ENCODE measurements around the gene ACAA2. TPM values are rescaled to one million over a fixed set of nuclear protein-coding genes. Genes with fewer than 3 reads are reported as not detected.
"Not testable (repeated sequence)": the region's sequence is repeated elsewhere in the genome, so short reads cannot be mapped to it uniquely, and the experiment has no call there.

The ACAA2 gene
- polyA plus RNA-seq, 1 experiment: 14.1 TPM

- Histone ChIP-seq H3K36me3 (ENCODE audit: control insufficient read depth, insufficient read depth, low read length) (no peaks in the 10 kb centered on the region), H3K4me3 (ENCODE audit: low read depth, low read length) (peak overlapping the region; percentile 91), H3K27me3 (ENCODE audit: control insufficient read depth, insufficient read depth, low read length) (no peaks in the 10 kb centered on the region)
- ChIA-PET CTCF (no interaction called here), POLR2A (no interaction called here)
- no peak for DNase-seq (ENCODE audit: low read depth)
- TF ChIP-seq, protein P1, sequence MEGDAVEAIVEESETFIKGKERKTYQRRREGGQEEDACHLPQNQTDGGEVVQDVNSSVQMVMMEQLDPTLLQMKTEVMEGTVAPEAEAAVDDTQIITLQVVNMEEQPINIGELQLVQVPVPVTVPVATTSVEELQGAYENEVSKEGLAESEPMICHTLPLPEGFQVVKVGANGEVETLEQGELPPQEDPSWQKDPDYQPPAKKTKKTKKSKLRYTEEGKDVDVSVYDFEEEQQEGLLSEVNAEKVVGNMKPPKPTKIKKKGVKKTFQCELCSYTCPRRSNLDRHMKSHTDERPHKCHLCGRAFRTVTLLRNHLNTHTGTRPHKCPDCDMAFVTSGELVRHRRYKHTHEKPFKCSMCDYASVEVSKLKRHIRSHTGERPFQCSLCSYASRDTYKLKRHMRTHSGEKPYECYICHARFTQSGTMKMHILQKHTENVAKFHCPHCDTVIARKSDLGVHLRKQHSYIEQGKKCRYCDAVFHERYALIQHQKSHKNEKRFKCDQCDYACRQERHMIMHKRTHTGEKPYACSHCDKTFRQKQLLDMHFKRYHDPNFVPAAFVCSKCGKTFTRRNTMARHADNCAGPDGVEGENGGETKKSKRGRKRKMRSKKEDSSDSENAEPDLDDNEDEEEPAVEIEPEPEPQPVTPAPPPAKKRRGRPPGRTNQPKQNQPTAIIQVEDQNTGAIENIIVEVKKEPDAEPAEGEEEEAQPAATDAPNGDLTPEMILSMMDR (IDR thresholded peaks at IDR 0.05; ENCODE audit: insufficient read depth, low read depth, low read length): no peak
These were observed 339 bp downstream of the ACAA2 start for GRCh38 chr18:49813069-49813318.

DNA sequence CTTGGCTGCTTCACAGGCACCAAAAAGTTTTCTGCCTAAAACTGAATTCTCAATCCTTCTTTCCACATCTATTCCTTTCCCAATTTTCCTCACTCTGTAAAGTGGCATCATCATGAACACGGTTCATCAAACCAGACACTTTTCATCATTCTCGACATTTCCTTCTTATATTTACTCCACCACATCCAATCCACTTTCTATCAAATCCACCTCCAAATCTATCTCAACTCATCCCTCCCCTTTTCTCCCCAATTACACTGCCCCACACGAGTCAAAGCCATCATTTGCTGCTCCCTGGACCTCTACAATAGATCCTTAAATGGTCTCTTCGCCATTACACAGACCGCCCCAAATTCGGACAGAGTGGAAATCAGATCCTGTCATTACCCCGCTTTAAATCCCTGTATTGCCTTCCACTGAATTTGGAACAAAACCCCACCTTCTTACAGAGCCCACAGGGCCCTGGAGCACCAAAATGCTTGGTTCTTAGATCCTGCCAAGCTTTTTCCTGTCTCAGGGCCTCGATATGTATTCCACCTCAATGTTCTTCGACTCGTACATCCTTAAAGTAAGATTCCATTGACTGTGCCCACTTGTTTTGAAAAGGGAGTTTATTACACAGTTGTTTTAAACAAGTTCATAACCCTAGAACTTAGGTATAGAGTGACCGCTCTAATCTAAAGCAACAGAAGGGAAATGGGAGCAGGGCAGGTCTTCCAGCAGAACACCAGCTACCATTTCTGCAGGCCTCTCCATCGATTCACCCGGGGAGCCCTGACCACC is 856 bp downstream of the ACAA2 start:
- ChIA-PET POLR2A (no interaction called here), CTCF (interaction anchor here (0.9 kb wide), 1 partner anchor 46 kb away, joined by 3 read pairs; no protein-coding TSS in a partner anchor)
- Histone ChIP-seq H3K4me3 (ENCODE audit: low read depth, low read length) (peak overlapping the region; percentile 91), H3K27me3 (ENCODE audit: control insufficient read depth, insufficient read depth, low read length) (no peaks in the 10 kb centered on the region), H3K36me3 (ENCODE audit: control insufficient read depth, insufficient read depth, low read length) (no peaks in the 10 kb centered on the region)
- no peak for DNase-seq (ENCODE audit: low read depth)
- TF ChIP-seq, protein P1 (IDR thresholded peaks at IDR 0.05; ENCODE audit: insufficient read depth, low read depth, low read length): no peak

DNA sequence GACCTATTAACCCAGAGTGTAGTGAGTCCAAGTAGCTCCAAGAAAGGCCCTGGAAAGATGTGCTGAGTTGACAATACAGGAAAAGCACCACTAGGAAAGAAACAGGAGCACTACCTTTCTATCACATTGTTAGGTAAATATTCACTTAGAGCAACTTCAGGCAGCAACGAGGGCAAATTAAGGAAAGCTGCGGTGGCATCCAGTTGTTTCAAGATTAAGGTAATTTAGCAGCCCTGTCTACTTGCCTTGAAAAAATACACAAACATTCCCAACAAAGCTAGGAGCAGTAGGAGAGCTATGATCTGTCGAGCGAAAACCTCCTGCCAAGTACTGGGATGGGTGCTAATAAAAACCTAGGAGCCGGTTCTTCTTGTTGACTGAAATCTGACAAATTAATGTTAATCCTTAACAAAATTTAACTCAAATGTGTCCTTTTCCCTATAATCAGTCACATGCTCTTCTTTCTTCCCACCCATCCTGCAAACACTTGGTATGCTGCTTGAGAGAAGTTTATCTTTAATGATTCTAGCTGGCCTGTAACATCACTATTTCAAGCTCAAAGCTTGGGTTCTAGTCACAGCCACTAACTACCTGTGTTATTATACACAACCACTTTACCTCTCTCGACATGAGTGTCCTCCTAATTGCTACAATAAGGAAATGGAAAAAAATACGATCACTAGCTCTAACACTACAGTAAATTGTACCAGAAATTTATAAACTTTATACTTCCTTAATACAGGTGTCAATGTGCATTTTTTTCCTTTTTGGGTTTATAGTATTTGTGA is 2.0 kb downstream of the ACAA2 start:
- no peak overlapping the region for H3K4me3 ChIP-seq (ENCODE audit: low read depth, low read length)
- ChIA-PET POLR2A (interaction anchor here (0.6 kb wide), 1 partner anchor 352 kb away, joined by 5 read pairs; no protein-coding TSS in a partner anchor), CTCF (interaction anchor here (0.7 to 1.3 kb wide), 6 partner anchors 16 to 300 kb away, joined by 3 to 4 read pairs (median 3); no protein-coding TSS in a partner anchor)
- no peaks in the 10 kb centered on the region for H3K36me3 ChIP-seq (ENCODE audit: control insufficient read depth, insufficient read depth, low read length)
- TF ChIP-seq, protein P1 (IDR thresholded peaks at IDR 0.05; ENCODE audit: insufficient read depth, low read depth, low read length): no peak
- no peak for DNase-seq (ENCODE audit: low read depth)
- no peaks in the 10 kb centered on the region for H3K27me3 ChIP-seq (ENCODE audit: control insufficient read depth, insufficient read depth, low read length)

DNA sequence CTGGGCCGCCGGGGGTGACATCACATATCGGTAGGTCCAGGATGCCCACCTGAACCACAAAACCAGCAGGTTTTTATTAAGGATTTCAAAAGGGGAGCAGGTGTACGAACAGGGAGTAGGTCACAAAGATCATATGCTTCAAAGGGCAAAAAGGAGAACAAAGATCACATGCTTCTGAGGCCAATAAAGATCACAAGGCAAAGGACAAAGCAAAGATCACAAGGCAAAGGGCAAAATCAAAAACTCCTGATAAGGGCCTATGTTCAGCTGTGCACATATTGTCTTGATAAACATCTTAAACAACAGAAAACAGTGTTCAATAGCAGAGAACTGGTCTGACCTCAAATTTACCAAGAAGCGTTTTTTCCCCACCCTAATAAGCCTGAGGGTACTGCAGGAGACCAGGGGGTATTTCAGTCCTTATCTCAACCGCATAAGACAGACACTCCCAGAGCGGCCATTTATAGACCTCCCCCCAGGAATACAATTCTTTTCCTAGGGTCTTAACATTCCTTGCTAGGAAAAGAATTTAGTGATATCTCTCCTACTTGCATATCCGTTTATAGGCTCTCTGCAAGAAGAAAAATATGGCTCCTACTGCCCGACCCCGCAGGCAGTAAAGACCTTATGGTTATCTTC is 4.7 kb downstream of the ACAA2 start:
- H3K36me3 ChIP-seq (ENCODE audit: control insufficient read depth, insufficient read depth, low read length); POLR2A ChIA-PET; H3K27me3 ChIP-seq (ENCODE audit: control insufficient read depth, insufficient read depth, low read length); DNase-seq (ENCODE audit: low read depth); H3K4me3 ChIP-seq (ENCODE audit: low read depth, low read length): not testable (repeated sequence)
- CTCF ChIA-PET: interaction anchor here (1.8 kb wide), 1 partner anchor 50 kb away, joined by 4 read pairs; no protein-coding TSS in a partner anchor

GRCh38 chr18:49804096-49804495 is 9.2 kb downstream of the ACAA2 start:
- H3K27me3 ChIP-seq (ENCODE audit: control insufficient read depth, insufficient read depth, low read length): no peaks in the 10 kb centered on the region
- H3K36me3 ChIP-seq (ENCODE audit: control insufficient read depth, insufficient read depth, low read length): peaks cover 4% of the 10 kb centered on the region; the same call in 1 of the 2 replicates
- ChIA-PET CTCF (interaction anchor here (1.0 to 1.4 kb wide), 4 partner anchors 12 to 357 kb away, joined by 3 to 4 read pairs (median 3); no protein-coding TSS in a partner anchor), POLR2A (no interaction called here)
- no peak for DNase-seq (ENCODE audit: low read depth)
- TF ChIP-seq, protein P1 (IDR thresholded peaks at IDR 0.05; ENCODE audit: insufficient read depth, low read depth, low read length): no peak
- no peak overlapping the region for H3K4me3 ChIP-seq (ENCODE audit: low read depth, low read length)
